HepG2 (cell line): ENCODE measurements around the gene SEC61B. TPM values are rescaled to one million over a fixed set of nuclear protein-coding genes. Genes with fewer than 3 reads are reported as not detected.

Source experiments
- ATAC-seq: fragments of 200-7000 bp; cut with Tn5 transposase; 3 replicates; pipeline ENCODE4 v1.9.1; 2020; ENCODE audit warnings: mild to moderate bottlenecking, moderate library complexity
- BruUV-seq: library from RNA; stranded (reverse); fragments of 400-500 nt; replicated peaks from 2 replicates; lab custom pipeline; 2021; lab: Mats Ljungman, UMichigan
- CTCF ChIA-PET: fragments of 300-600 bp; formaldehyde crosslinking; extraction: SDS; loops from one replicate; lab custom pipeline; 2021; ENCODE audit warnings: low total read pairs, inconsistent platforms, low intra/inter-chr PET ratio; lab: Yijun Ruan, JAX
- POLR2A ChIA-PET: fragments of 350-600 bp; sonication (Branson Sonifier 250); formaldehyde crosslinking; loops from one replicate; lab custom pipeline; 2020; ENCODE audit warnings: antibody characterized with exemption, inconsistent platforms; lab: Yijun Ruan, JAX
- DNase-seq: peaks from one replicate; pipeline ENCODE4 v3.0.0-alpha.2; 2015; ENCODE audit warnings: low spot score
- FAIRE-seq: peaks from 3 replicates; lab custom pipeline; 2011; peaks lifted over from hg19 to GRCh38; lab: Jason Lieb, UNC
- H2AFZ ChIP-seq: one replicate; pipeline ENCODE4 v1.6.1; 2011; ENCODE audit warnings: low read length, inconsistent platforms
- H3K27ac ChIP-seq: fragments of 300-600 bp; 3 replicates; pipeline ENCODE4 v1.8.0; 2011; ENCODE audit warnings: mixed run types, mild to moderate bottlenecking, mixed read lengths, low read length, inconsistent platforms; ENCODE audit not compliant: insufficient read depth; ENCODE audit errors: extremely low read length
- H3K27me3 ChIP-seq, 2 experiments: fragments of 200-600 bp in 1 of 2; 2 replicates in 1 of 2; 3 replicates in 1 of 2; pipeline versions ENCODE4 v1.6.0 to v1.8.0; 2011; ENCODE audit warnings: low read length in 2 of 2, mild to moderate bottlenecking in 2 of 2, moderate library complexity in 2 of 2, inconsistent platforms in 1 of 2; ENCODE audit not compliant: insufficient read depth in 2 of 2, control insufficient read depth in 1 of 2
- H3K36me3 ChIP-seq, 2 experiments: fragments of 200-600 bp in 1 of 2; replicated peaks in 1 of 2; 2 replicates in 1 of 2; 3 replicates in 1 of 2; pipeline versions ENCODE4 v1.5.1 to v1.8.0; 2011; ENCODE audit warnings: low read length in 2 of 2, inconsistent platforms in 1 of 2; ENCODE audit not compliant: insufficient read depth in 2 of 2, control insufficient read depth in 1 of 2
- H3K4me1 ChIP-seq: 2 replicates; pipeline ENCODE4 v1.5.1; 2012; ENCODE audit warnings: low read length, inconsistent platforms; ENCODE audit not compliant: insufficient read depth
- H3K4me2 ChIP-seq: 2 replicates; pipeline ENCODE4 v1.6.0; 2011; ENCODE audit warnings: low read depth, low read length, inconsistent platforms
- H3K4me3 ChIP-seq, 3 experiments: fragments of 200-600 bp in 1 of 3; sonication (generic), shearing (Covaris generic) in 1 of 3; replicated peaks in 1 of 3; 2 replicates each; pipeline ENCODE4 v1.5.1; 2011 to 2016; ENCODE audit warnings: low read length in 3 of 3, inconsistent platforms in 2 of 3, low read depth in 2 of 3, mild to moderate bottlenecking in 2 of 3, control low read depth in 1 of 3, mixed read lengths in 1 of 3; ENCODE audit not compliant: insufficient read depth in 1 of 3
- H3K79me2 ChIP-seq: one replicate; pipeline ENCODE4 v1.6.1; 2011; ENCODE audit warnings: low read length, inconsistent platforms; ENCODE audit not compliant: insufficient read depth
- H3K9ac ChIP-seq: 2 replicates; pipeline ENCODE4 v1.6.0; 2011; ENCODE audit warnings: mild to moderate bottlenecking, low read depth, low read length, inconsistent platforms; ENCODE audit not compliant: insufficient read depth
- H3K9me3 ChIP-seq: 2 replicates; pipeline ENCODE4 v1.5.1; 2012; ENCODE audit warnings: mild to moderate bottlenecking, low read length
- H4K20me1 ChIP-seq: 2 replicates; pipeline ENCODE4 v1.6.0; 2011; ENCODE audit warnings: inconsistent platforms, mild to moderate bottlenecking, low read length, moderate library complexity; ENCODE audit not compliant: insufficient read depth
- FOSL2 ChIP-seq: sonication (generic); formaldehyde crosslinking; IDR thresholded peaks from 2 replicates; pipeline ENCODE4 v1.4.0; 2020; ENCODE audit warnings: missing genetic modification reagents
- FOXM1 ChIP-seq: sonication (generic); formaldehyde crosslinking; IDR thresholded peaks from 2 replicates; pipeline ENCODE4 v1.5.0; 2020; ENCODE audit warnings: missing genetic modification reagents
- HNRNPL ChIP-seq: fragments of 200-400 bp; formaldehyde crosslinking; IDR thresholded peaks from 2 replicates; pipeline ENCODE4 v1.6.1; 2017; ENCODE audit warnings: mild to moderate bottlenecking, low read depth, low read length
- ISL2 ChIP-seq: sonication (generic); formaldehyde crosslinking; IDR thresholded peaks from 2 replicates; pipeline ENCODE4 v1.5.0; 2020; ENCODE audit warnings: missing genetic modification reagents
- MYC ChIP-seq: sonication (generic); formaldehyde crosslinking; IDR thresholded peaks from 2 replicates; pipeline ENCODE4 v1.9.0; 2021; ENCODE audit warnings: missing genetic modification reagents, borderline replicate concordance
- NCOA5 ChIP-seq: sonication (generic); formaldehyde crosslinking; IDR thresholded peaks from 2 replicates; pipeline ENCODE4 v1.4.0; 2020; ENCODE audit warnings: missing genetic modification reagents
- TP53 ChIP-seq: sonication (generic); formaldehyde crosslinking; conservative IDR thresholded peaks from 2 replicates; pipeline ENCODE4 v1.4.0; 2020; ENCODE audit warnings: missing genetic modification reagents
- WIZ ChIP-seq: sonication (generic); formaldehyde crosslinking; IDR thresholded peaks from 2 replicates; pipeline ENCODE4 v1.5.1; 2020; ENCODE audit warnings: mild to moderate bottlenecking, missing genetic modification reagents
- YEATS2 ChIP-seq: sonication (generic); formaldehyde crosslinking; IDR thresholded peaks from 2 replicates; pipeline ENCODE4 v1.4.0; 2020; ENCODE audit warnings: missing genetic modification reagents, borderline replicate concordance
- ZKSCAN8 ChIP-seq: IDR thresholded peaks from 2 replicates; pipeline ENCODE4 v1.6.1; 2016; ENCODE audit warnings: borderline replicate concordance, missing genetic modification reagents, missing compliant biosample characterization
- ZNF484 ChIP-seq: sonication (generic); formaldehyde crosslinking; IDR thresholded peaks from 2 replicates; pipeline ENCODE4 v1.5.1; 2020; ENCODE audit warnings: mild to moderate bottlenecking, low read depth, missing genetic modification reagents, borderline replicate concordance
- ZNF530 ChIP-seq: sonication (generic); formaldehyde crosslinking; IDR thresholded peaks from 2 replicates; pipeline ENCODE4 v1.5.0; 2020; ENCODE audit warnings: low read depth, mild to moderate bottlenecking, missing genetic modification reagents
- ZSCAN30 ChIP-seq: sonication (generic); formaldehyde crosslinking; IDR thresholded peaks from 2 replicates; pipeline ENCODE4 v1.5.0; 2020; ENCODE audit warnings: mild to moderate bottlenecking, missing genetic modification reagents
- WGBS: methylation state at CpG from one replicate; pipeline ENCODE4 v1.1.6; 2017; ENCODE audit warnings: low lambda C conversion rate; 5-methylcytosine and 5-hydroxymethylcytosine counted together
- in situ Hi-C: cut with HindIII; loops from 2 replicates; pipeline ENCODE4 v1.10.0; 2017; ENCODE audit warnings: low pct_unique_long_range_greater_than_20kb; ENCODE audit not compliant: extremely low pct_ligation_motif_present
- intact Hi-C: fragments of 100-400 bp; cut with micrococcal nuclease; formaldehyde crosslinking; loops from one replicate; pipeline ENCODE4 v1.10.0; 2022; ENCODE audit not compliant: unreplicated experiment
- polyA plus RNA-seq, 8 experiments: library from polyadenylated mRNA; depleted of rRNA in 3 of 8; stranded (reverse) in 7 of 8; unstranded in 1 of 8; fragments of >200 nt; fragmentation: Illumina TruSeq in 4 of 8; extraction: Trizol in 4 of 8; gene quantifications; 2 replicates each; pipeline versions ENCODE4 v1.2.1 to v1.2.3, GENCODE V29; 2011 to 2016; ENCODE audit warnings: low read depth in 4 of 8, missing spikeins in 1 of 8, mixed read lengths in 1 of 8; ENCODE audit not compliant: insufficient read depth in 1 of 8
- total RNA-seq, 5 experiments: library from RNA; depleted of rRNA; stranded (reverse); fragments of >200 nt; fragmentation: Illumina TruSeq; extraction: Trizol; gene quantifications; 2 replicates each; pipeline ENCODE4 v1.2.3, GENCODE V29; 2016; ENCODE audit warnings: low read depth in 1 of 5
- TF ChIP-seq, protein P1 (sequence below): sonication (generic); formaldehyde crosslinking; IDR thresholded peaks from 2 replicates; pipeline ENCODE4 v1.4.0; 2020; ENCODE audit warnings: mild to moderate bottlenecking, missing genetic modification reagents
- TF ChIP-seq, protein P2 (sequence below): IDR thresholded peaks from 2 replicates; pipeline ENCODE4 v1.6.1; 2016; ENCODE audit warnings: mild to moderate bottlenecking, missing biosample characterization, missing genetic modification reagents
- TF ChIP-seq, protein P3 (sequence below): IDR thresholded peaks from 2 replicates; pipeline ENCODE4 v1.6.1; 2012; ENCODE audit warnings: inconsistent platforms

Gene SEC61B
- total and polyA plus RNA-seq, 2 of the 13 experiments (the other 11 are each of a cell fraction or from before 2014, with no cell fraction given): 191 to 368 TPM

DNA sequence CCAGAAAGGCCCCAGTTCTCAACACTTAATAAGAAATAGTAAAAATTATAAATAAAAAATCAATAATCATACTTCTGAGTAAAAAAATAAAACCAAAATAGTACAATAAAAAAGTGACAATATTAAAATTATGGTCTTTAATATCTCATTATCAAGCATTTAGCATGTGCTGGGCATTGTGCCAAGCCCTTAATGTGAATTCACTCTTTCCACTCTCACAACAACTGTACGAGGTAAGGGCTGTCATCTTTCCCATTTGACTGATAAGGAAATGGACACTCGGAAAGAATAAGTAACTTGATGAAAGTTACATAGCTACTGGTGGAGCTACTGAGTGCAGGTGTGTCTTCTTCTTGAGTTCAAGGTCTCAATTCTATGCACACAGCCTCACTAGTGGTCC lies 43.6 kb downstream of the SEC61B start (continued):
- TF ChIP-seq HNRNPL (no peak), ZNF530 (no peak), TP53 (no peak), ZNF484 (CRISPR knock-in tag) (no peak)
- TF ChIP-seq, protein P1, sequence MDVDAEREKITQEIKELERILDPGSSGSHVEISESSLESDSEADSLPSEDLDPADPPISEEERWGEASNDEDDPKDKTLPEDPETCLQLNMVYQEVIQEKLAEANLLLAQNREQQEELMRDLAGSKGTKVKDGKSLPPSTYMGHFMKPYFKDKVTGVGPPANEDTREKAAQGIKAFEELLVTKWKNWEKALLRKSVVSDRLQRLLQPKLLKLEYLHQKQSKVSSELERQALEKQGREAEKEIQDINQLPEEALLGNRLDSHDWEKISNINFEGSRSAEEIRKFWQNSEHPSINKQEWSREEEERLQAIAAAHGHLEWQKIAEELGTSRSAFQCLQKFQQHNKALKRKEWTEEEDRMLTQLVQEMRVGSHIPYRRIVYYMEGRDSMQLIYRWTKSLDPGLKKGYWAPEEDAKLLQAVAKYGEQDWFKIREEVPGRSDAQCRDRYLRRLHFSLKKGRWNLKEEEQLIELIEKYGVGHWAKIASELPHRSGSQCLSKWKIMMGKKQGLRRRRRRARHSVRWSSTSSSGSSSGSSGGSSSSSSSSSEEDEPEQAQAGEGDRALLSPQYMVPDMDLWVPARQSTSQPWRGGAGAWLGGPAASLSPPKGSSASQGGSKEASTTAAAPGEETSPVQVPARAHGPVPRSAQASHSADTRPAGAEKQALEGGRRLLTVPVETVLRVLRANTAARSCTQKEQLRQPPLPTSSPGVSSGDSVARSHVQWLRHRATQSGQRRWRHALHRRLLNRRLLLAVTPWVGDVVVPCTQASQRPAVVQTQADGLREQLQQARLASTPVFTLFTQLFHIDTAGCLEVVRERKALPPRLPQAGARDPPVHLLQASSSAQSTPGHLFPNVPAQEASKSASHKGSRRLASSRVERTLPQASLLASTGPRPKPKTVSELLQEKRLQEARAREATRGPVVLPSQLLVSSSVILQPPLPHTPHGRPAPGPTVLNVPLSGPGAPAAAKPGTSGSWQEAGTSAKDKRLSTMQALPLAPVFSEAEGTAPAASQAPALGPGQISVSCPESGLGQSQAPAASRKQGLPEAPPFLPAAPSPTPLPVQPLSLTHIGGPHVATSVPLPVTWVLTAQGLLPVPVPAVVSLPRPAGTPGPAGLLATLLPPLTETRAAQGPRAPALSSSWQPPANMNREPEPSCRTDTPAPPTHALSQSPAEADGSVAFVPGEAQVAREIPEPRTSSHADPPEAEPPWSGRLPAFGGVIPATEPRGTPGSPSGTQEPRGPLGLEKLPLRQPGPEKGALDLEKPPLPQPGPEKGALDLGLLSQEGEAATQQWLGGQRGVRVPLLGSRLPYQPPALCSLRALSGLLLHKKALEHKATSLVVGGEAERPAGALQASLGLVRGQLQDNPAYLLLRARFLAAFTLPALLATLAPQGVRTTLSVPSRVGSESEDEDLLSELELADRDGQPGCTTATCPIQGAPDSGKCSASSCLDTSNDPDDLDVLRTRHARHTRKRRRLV (CRISPR knock-in tag): no peak

DNA sequence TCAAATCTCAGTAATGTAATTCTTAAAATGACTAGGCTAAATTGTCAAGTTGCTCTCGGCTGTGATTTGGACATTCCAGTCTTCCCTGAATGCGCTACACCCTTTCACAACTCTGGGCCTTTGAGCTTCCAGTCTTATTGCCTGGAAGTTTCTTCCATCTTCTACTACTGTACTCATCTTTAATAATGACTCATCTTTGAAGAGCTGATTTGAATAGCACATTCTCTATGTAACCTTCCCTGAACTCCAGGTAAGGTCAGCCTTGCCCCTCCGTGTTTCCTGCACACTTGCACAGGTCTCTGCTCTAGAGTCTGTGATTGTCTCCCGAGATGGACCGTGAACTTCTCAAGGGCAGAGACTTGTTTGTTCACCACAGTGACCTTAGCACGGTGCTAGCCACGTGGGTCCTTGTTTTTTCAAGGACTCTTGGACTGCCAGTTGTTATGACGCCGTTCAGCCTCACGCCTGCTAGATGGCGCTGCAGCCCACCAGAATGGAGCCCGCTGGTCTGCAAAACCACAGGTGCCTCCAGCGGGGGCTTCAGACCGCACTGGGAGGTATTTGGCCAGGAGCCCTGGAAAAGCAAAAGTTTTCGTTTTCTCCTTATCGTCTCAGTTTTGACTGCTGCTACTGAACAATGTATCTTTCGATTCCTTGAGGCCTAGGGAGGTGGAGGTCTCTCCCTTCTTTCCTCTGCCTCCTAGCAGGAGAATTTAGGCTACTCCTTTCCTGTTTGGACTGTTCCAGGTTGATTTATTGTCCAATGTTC lies 44.4 kb downstream of the SEC61B start:
- ATAC-seq: peak; percentile 91
- no peak overlapping the region for H3K9ac ChIP-seq
- in situ Hi-C loops: loop anchor here (25.0 kb wide), 1 partner anchor 746 kb away; no protein-coding TSS in a partner anchor
- no peaks in the 10 kb centered on the region for H3K9me3 ChIP-seq
- no peaks in the 10 kb centered on the region for H3K79me2 ChIP-seq
- ChIA-PET POLR2A (interaction anchor here (0.7 kb wide), 1 partner anchor 45 kb away, joined by 3 read pairs; the partner anchor contains the start of genes ALG2 and SEC61B), CTCF (interaction anchor here (0.7 kb wide), 1 partner anchor 745 kb away, joined by 3 read pairs; no protein-coding TSS in a partner anchor)
- peak overlapping the region in 1 of 3 experiments; percentile 36; a peak in 1 of 6 replicates for H3K4me3 ChIP-seq
- H4K20me1 ChIP-seq: no peaks in the 10 kb centered on the region
- BruUV-seq: no TSS peak
- intact Hi-C loops: loop anchor here (2.0 to 10.0 kb wide), 3 partner anchors 82 to 744 kb away; no protein-coding TSS in a partner anchor
- 4% methylated on average over 17 of the region's 17 CpGs for WGBS
- H2AFZ ChIP-seq: no peak overlapping the region
- H3K27ac ChIP-seq: no peak overlapping the region
- no peaks in the 10 kb centered on the region for H3K27me3 ChIP-seq
- peak overlapping the region; percentile 67 for H3K4me2 ChIP-seq
- peaks cover 12% of the 10 kb centered on the region for H3K4me1 ChIP-seq
- DNase-seq: peak; percentile 65
- peak; percentile 85 for FAIRE-seq
- H3K36me3 ChIP-seq: no peaks in the 10 kb centered on the region
- no peak for TF ChIP-seq NCOA5
- TF ChIP-seq FOSL2 (CRISPR knock-in tag): peak; percentile 70
- TF ChIP-seq FOXM1: no peak
- TF ChIP-seq YEATS2: peak; percentile 55; the same call in 1 of the 2 replicates
- TF ChIP-seq, protein P2, sequence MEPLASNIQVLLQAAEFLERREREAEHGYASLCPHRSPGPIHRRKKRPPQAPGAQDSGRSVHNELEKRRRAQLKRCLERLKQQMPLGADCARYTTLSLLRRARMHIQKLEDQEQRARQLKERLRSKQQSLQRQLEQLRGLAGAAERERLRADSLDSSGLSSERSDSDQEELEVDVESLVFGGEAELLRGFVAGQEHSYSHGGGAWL: 0 out of 2 replicates have a peak, but pooled peaks have one; percentile 44
- TF ChIP-seq ISL2 (CRISPR knock-in tag): peak; percentile 62
- 0 out of 2 replicates have a peak, but pooled peaks have one; percentile 43 for TF ChIP-seq ZKSCAN8 (CRISPR knock-in tag)
- TF ChIP-seq ZSCAN30: 0 out of 2 replicates have a peak, but pooled peaks have one; percentile 48
- TF ChIP-seq MYC (CRISPR knock-in tag): peak; percentile 68; the same call in 1 of the 2 replicates
- TF ChIP-seq, protein P3, sequence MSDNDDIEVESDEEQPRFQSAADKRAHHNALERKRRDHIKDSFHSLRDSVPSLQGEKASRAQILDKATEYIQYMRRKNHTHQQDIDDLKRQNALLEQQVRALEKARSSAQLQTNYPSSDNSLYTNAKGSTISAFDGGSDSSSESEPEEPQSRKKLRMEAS: peak; percentile 79
- no peak for TF ChIP-seq WIZ (CRISPR knock-in tag)
